Ishikawa (cell line): ENCODE measurements around the gene ACSM2B.

Experiments used
- EP300 ChIP-seq: IDR thresholded peaks from 2 replicates; pipeline ENCODE4 v1.6.1; 2012; ENCODE audit warnings: borderline replicate concordance
- RAD21 ChIP-seq: IDR thresholded peaks from 2 replicates; pipeline ENCODE4 v1.6.1; 2012; ENCODE audit warnings: low read depth
- YY1 ChIP-seq: IDR thresholded peaks from 2 replicates; pipeline ENCODE4 v1.6.1; 2012; ENCODE audit warnings: low read depth
- ZBTB7A ChIP-seq: IDR thresholded peaks from 2 replicates; pipeline ENCODE4 v1.6.1; 2012; ENCODE audit warnings: low read depth
- TF ChIP-seq, protein P1 (sequence below): IDR thresholded peaks from 2 replicates; pipeline ENCODE4 v1.6.1; 2012

DNA sequence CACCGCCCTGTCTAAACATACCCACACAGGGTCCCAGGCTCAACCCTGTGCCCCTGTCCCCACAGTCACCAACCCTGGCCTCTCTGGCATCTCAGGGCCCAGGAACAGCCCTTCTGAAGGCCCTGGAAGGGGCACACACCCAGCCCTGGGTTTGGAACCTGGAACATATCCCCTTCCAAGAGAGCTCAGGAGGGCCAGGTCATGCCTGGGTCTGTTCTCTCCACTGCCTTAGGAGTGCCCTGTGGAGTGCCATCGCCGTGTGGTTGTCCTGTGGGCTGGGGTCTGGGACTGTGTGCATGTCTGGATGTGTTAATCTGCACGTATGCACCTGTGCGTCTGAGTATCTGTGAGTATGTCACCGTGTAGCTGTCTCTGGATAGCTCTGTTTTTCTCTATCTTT lies 45.2 kb upstream of the ACSM2B start:
- TF ChIP-seq EP300 = no peak
- TF ChIP-seq RAD21 = no peak
- TF ChIP-seq YY1 = no peak
- no peak for TF ChIP-seq ZBTB7A
- TF ChIP-seq, protein P1, sequence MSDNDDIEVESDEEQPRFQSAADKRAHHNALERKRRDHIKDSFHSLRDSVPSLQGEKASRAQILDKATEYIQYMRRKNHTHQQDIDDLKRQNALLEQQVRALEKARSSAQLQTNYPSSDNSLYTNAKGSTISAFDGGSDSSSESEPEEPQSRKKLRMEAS = no peak
